Suprapubic skin (tissue), 4 donors: ENCODE data around the gene OMP. TPM values are rescaled to one million over a fixed set of nuclear protein-coding genes. Genes with fewer than 3 reads are reported as not detected.

Source experiments
- DNase-seq, 2 donors: peaks; one replicate each; pipeline ENCODE4 v3.0.0-alpha.2; 2019; ENCODE audit warnings: low spot score in 2 of 2
- H3K27ac ChIP-seq: fragments of 200-600 bp; sonication (generic); one replicate; pipeline ENCODE4 v1.5.1; 2019
- H3K27me3 ChIP-seq: fragments of 200-600 bp; sonication (generic); one replicate; pipeline ENCODE4 v1.5.1; 2019
- H3K36me3 ChIP-seq: fragments of 200-600 bp; sonication (generic); one replicate; pipeline ENCODE4 v1.5.1; 2019
- H3K4me1 ChIP-seq: fragments of 200-600 bp; sonication (generic); one replicate; pipeline ENCODE4 v1.5.1; 2019
- H3K4me3 ChIP-seq: fragments of 200-600 bp; sonication (generic); one replicate; pipeline ENCODE4 v1.5.1; 2019; ENCODE audit warnings: mild to moderate bottlenecking
- H3K9me3 ChIP-seq: fragments of 200-600 bp; sonication (generic); one replicate; pipeline ENCODE4 v1.5.1; 2019
- CTCF ChIP-seq, 2 donors: fragments of 200-600 bp in 1 of 2; fragments of 450-650 bp in 1 of 2; sonication (generic) in 1 of 2; IDR thresholded peaks; one replicate each; pipeline ENCODE4 v1.5.1; 2016 to 2019; ENCODE audit warnings: antibody characterized with exemption in 2 of 2, mild to moderate bottlenecking in 1 of 2, moderate library complexity in 1 of 2
- EP300 ChIP-seq: sonication (generic); formaldehyde crosslinking; IDR thresholded peaks from one replicate; pipeline ENCODE4 v1.6.1; 2017; ENCODE audit warnings: antibody characterized with exemption
- POLR2A ChIP-seq, 2 donors: fragments of 450-650 bp; IDR thresholded peaks; one replicate each; pipeline ENCODE4 v1.6.1; 2017; ENCODE audit warnings: antibody characterized with exemption in 2 of 2, mild to moderate bottlenecking in 2 of 2, moderate library complexity in 2 of 2
- POLR2AphosphoS5 ChIP-seq, 3 donors: sonication (generic); formaldehyde crosslinking; IDR thresholded peaks; one replicate each; pipeline ENCODE4 v1.6.1; 2017; ENCODE audit warnings: antibody characterized with exemption in 3 of 3
- WGBS: methylation state at CpG from one replicate; pipeline ENCODE4 v1.1.5; 2018; 5-methylcytosine and 5-hydroxymethylcytosine counted together
- total RNA-seq, 4 donors: library from RNA; depleted of rRNA; stranded (reverse); fragments of >200 nt; gene quantifications; one replicate each; pipeline ENCODE4 v1.1.0, GENCODE V29; 2016

The OMP gene
- total RNA-seq, 4 donors from 2014 or later: 9.6 TPM; not detected in 3

- 100% methylated on average over 1 of the region's 2 CpGs for WGBS
- Histone ChIP-seq H3K27me3 (no peaks in the 10 kb centered on the region), H3K27ac (no peak overlapping the region), H3K36me3 (no peaks in the 10 kb centered on the region), H3K4me1 (peaks cover 13% of the 10 kb centered on the region), H3K4me3 (no peak overlapping the region), H3K9me3 (no peaks in the 10 kb centered on the region)
- TF ChIP-seq POLR2A (IDR thresholded peaks at IDR 0.05) (no peak), POLR2AphosphoS5 (IDR thresholded peaks at IDR 0.05) (no peak), CTCF (IDR thresholded peaks at IDR 0.05) (no peak), EP300 (no peak)
- peak in 1 of 2 donors; percentile 40 for DNase-seq
Measured at GRCh38 chr11:77080643-77081210, 21.9 kb upstream of the OMP start.

DNA sequence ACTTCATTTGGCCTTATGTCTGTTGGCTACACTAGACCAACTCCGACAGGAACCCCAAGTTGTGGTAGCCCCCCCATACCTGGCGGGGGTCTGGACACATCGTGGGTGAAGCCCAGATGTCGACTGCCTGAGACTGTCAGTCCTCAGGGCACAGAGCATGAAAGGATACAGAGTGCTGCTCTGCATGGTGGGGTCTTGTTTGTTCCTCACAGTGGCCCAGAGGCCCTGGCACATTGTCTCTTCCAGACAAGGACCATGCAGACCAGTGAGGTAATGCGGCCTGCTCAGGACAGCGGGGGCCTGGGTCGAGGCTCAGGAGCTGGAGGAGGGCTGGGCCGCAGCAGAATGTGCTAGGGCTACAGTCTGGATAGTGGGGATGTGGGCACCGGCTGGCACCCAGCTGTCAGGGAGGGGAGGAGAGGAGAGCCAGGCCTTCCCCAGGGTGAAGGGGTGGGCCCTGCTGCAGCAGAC, 21.2 kb upstream of the OMP start:
- H3K4me1 ChIP-seq: peaks cover 16% of the 10 kb centered on the region
- WGBS: 99% methylated on average over 7 of the region's 9 CpGs
- peak in 1 of 2 donors; percentile 59 for DNase-seq

GRCh38 chr11:77081976-77082836, 20.4 kb upstream of the OMP start:
- no peaks in the 10 kb centered on the region for H3K9me3 ChIP-seq
- TF ChIP-seq POLR2AphosphoS5 (IDR thresholded peaks at IDR 0.05): no peak
- TF ChIP-seq EP300: no peak
- peaks cover 20% of the 10 kb centered on the region for H3K4me1 ChIP-seq
- peak; percentile 31 to 49 for DNase-seq
- H3K36me3 ChIP-seq: no peaks in the 10 kb centered on the region
- H3K4me3 ChIP-seq: peak overlapping the region; percentile 16
- H3K27me3 ChIP-seq: no peaks in the 10 kb centered on the region
- peak overlapping the region; percentile 67 for H3K27ac ChIP-seq
- 74% methylated on average over 11 of the region's 11 CpGs for WGBS

More for the DNA sequence above, 21.2 kb upstream of the OMP start:
- TF ChIP-seq POLR2A (IDR thresholded peaks at IDR 0.05) (no peak), POLR2AphosphoS5 (IDR thresholded peaks at IDR 0.05) (no peak), EP300 (no peak), CTCF (IDR thresholded peaks at IDR 0.05) (no peak)
- Histone ChIP-seq H3K27ac (no peak overlapping the region), H3K9me3 (no peaks in the 10 kb centered on the region), H3K4me3 (no peak overlapping the region), H3K36me3 (no peaks in the 10 kb centered on the region), H3K27me3 (no peaks in the 10 kb centered on the region)

DNA sequence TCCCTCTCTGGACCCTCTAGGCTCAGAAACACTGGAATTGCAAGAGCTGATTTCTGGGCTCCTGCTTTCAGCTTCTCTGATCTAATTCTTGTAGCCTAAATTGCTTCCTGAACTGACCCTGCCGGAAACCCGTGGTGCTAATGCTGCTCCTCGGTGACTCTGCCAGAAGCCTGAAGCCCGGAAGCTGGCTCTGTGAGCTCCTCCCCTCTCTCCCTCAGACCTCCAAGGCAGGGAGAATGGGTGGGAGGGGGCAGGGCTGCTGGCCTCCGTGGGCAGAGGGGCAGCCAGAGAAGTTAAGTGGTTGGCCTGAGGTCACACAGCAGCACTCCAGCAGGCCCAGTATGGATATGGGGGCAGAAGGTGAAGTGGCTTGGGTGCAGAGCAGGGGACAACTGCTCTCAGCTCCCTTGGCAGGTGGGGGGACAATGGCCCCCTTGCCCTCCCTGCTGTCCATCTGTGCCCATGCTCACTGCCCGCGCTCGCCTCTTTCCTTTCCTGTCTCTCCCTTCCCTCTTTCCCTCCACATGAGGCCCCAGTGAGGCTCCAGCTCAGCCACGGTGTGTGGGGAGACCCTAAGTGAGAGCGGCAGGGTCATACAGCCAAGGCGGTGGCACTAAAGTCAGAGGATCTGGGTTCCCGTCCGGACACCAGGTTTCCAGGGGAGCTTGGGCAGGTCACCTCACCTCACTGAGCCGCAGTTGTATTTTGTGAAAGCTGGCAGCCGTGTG, 19.6 kb upstream of the OMP start:
- peaks cover 23% of the 10 kb centered on the region for H3K4me1 ChIP-seq
- no peak for TF ChIP-seq POLR2A (IDR thresholded peaks at IDR 0.05)
- no peak for TF ChIP-seq POLR2AphosphoS5 (IDR thresholded peaks at IDR 0.05)
- no peak for TF ChIP-seq EP300
- no peak for TF ChIP-seq CTCF (IDR thresholded peaks at IDR 0.05)
- H3K27ac ChIP-seq: peak overlapping the region; percentile 67
- H3K4me3 ChIP-seq: peak overlapping the region; percentile 16
- DNase-seq: peak; percentile 71 to 81
- H3K9me3 ChIP-seq: no peaks in the 10 kb centered on the region
- H3K27me3 ChIP-seq: no peaks in the 10 kb centered on the region
- H3K36me3 ChIP-seq: no peaks in the 10 kb centered on the region
- WGBS: 61% methylated on average over 11 of the region's 15 CpGs

DNA sequence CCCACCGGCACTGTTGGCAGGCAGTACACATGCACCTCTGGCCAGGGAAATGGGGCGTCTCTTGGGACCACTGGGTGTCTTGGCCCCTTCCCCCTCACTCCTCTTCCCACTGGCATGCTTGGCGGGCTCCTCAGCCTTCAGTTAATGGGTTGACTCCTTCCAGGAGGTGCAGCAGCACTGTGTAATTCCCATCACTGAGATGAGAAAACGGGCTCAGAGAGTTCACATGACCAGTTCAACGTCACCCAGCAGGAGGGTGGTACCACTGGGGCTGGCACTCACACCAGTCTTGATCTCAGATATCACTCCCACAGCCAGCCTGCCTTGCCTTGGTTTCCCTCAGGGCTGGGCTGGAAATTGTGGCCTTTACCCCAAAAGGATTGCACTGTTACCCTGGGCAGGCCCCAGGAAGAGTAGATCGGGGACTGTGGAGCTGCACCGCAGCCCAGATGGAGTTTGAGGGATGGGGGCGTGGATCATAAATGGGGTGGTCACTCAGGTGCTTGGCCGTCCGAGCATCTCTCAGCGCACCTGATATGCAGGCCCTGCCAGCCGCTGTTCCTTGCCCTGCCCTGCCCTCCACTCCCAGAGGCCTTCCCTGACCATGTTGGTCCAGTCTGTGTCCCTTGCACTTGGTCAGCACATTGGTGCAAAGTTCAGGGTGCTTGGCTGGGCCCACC, 18.9 kb upstream of the OMP start:
- 96% methylated on average over 9 of the region's 12 CpGs for WGBS
- Histone ChIP-seq H3K27me3 (no peaks in the 10 kb centered on the region), H3K4me1 (peaks cover 30% of the 10 kb centered on the region), H3K4me3 (no peak overlapping the region), H3K9me3 (no peaks in the 10 kb centered on the region), H3K27ac (no peak overlapping the region), H3K36me3 (no peaks in the 10 kb centered on the region)
- DNase-seq: peak in 1 of 2 donors; percentile 44
- no peak for TF ChIP-seq EP300
